SW 1271 (cell line): ENCODE results near the gene SETX.

ENCODE experiments used
- DNase-seq, 2 experiments: peaks; one replicate each; lab custom pipeline; 2025; lab: John Stamatoyannopoulos, UW

The SETX gene

GRCh38 chr9:132357764-132358163, 3.0 kb upstream of the SETX start:
- DNase-seq: no peak

GRCh38 chr9:132356324-132356924, 1.6 kb upstream of the SETX start:
- no peak for DNase-seq

GRCh38 chr9:132351404-132352045, 3.3 kb downstream of the SETX start:
- DNase-seq: no peak

- no peak for DNase-seq
These were observed 3.9 kb downstream of the SETX start for GRCh38 chr9:132350861-132351315.

- no peak for DNase-seq
These were observed 6.1 kb downstream of the SETX start for GRCh38 chr9:132348676-132349075.

GRCh38 chr9:132346177-132346576, 8.6 kb downstream of the SETX start:
- DNase-seq: no peak

- DNase-seq: no peak
These were observed 13.5 kb downstream of the SETX start for GRCh38 chr9:132341177-132341840.

GRCh38 chr9:132334364-132334763, 20.4 kb downstream of the SETX start:
- DNase-seq: no peak

GRCh38 chr9:132333556-132333955, 21.2 kb downstream of the SETX start:
- no peak for DNase-seq

- DNase-seq: no peak
These were observed 26.2 kb downstream of the SETX start for GRCh38 chr9:132328580-132328979.

GRCh38 chr9:132327537-132327936, 27.2 kb downstream of the SETX start:
- no peak for DNase-seq

- no peak for DNase-seq
These were observed 30.4 kb downstream of the SETX start for GRCh38 chr9:132324425-132324824.

GRCh38 chr9:132319421-132320110, 35.2 kb downstream of the SETX start:
- no peak for DNase-seq

- DNase-seq: peak in 1 of 2 experiments; percentile 19
These were observed 41.9 kb downstream of the SETX start for GRCh38 chr9:132312873-132313272.

GRCh38 chr9:132312426-132312825, 42.4 kb downstream of the SETX start:
- DNase-seq: no peak

- no peak for DNase-seq
These were observed 42.8 kb downstream of the SETX start for GRCh38 chr9:132311978-132312377.

GRCh38 chr9:132309056-132309455, 45.7 kb downstream of the SETX start:
- DNase-seq: no peak

GRCh38 chr9:132301521-132301920, 53.3 kb downstream of the SETX start:
- DNase-seq: no peak

GRCh38 chr9:132299221-132299620, 55.6 kb downstream of the SETX start:
- DNase-seq: no peak

GRCh38 chr9:132295181-132295580, 59.6 kb downstream of the SETX start:
- DNase-seq: no peak

GRCh38 chr9:132293145-132293721, 61.6 kb downstream of the SETX start:
- no peak for DNase-seq

- no peak for DNase-seq
These were observed 65.8 kb downstream of the SETX start for GRCh38 chr9:132288966-132289365.
